PC-3 (cell line): ENCODE measurements around the gene HSF2.

Experiments used
- EZH2 ChIP-seq: fragments of 300-600 bp; sonication (generic); IDR thresholded peaks from one replicate; pipeline ENCODE4 v1.6.1; 2017; ENCODE audit warnings: antibody characterized with exemption, mild to moderate bottlenecking, low read length; ENCODE audit not compliant: unreplicated experiment
- TF ChIP-seq, protein P1 (sequence below): fragments of 300-600 bp; sonication (generic); conservative IDR thresholded peaks from 2 replicates; pipeline ENCODE4 v1.5.1; 2017; ENCODE audit warnings: antibody characterized with exemption, low read depth, mild to moderate bottlenecking, low read length

DNA sequence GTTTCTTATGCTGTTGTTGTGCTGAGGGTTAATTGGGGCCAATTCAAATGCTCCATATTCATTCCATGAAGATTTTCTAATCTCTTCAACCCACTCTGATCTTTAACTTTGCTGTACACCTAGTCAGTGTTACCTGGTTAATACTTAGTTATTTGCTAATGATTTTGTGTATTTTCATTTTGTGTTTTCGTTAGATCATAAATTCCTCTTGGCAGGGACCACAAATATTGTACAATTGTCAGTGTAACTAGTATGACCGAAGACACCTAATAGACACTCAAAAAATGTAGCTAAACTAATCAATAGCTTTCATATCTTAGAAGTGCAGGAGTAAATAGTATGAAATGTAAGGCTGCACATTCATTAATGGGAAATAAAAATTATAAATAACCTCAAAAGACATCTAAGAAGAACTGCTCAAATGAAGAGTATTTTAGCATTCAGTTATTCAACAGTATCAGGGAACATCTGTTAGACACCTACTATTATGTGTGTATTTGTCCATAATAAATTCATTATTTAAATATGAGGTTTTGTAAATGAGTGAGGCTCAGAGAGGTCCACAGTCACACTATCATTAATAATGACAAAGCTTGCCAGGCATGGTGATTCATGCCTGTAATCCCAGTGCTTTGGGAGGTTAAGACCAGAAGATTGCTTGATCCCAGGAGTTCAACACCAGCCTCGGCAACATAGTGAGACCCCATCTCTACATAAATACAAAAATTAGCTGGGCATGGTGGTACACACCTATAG is 13.4 kb upstream of the HSF2 start:
- TF ChIP-seq EZH2: no peak
- TF ChIP-seq, protein P1, sequence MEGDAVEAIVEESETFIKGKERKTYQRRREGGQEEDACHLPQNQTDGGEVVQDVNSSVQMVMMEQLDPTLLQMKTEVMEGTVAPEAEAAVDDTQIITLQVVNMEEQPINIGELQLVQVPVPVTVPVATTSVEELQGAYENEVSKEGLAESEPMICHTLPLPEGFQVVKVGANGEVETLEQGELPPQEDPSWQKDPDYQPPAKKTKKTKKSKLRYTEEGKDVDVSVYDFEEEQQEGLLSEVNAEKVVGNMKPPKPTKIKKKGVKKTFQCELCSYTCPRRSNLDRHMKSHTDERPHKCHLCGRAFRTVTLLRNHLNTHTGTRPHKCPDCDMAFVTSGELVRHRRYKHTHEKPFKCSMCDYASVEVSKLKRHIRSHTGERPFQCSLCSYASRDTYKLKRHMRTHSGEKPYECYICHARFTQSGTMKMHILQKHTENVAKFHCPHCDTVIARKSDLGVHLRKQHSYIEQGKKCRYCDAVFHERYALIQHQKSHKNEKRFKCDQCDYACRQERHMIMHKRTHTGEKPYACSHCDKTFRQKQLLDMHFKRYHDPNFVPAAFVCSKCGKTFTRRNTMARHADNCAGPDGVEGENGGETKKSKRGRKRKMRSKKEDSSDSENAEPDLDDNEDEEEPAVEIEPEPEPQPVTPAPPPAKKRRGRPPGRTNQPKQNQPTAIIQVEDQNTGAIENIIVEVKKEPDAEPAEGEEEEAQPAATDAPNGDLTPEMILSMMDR: no peak
